ENCODE data around the gene SSBP2. TPM values are rescaled to one million over a fixed set of nuclear protein-coding genes. Genes with fewer than 3 reads are reported as not detected.
A peak's percentile ranks its signal among the peaks of the same experiment; 100 is the strongest.
"Not testable (repeated sequence)": the region's sequence is repeated elsewhere in the genome, so short reads cannot be mapped to it uniquely, and the experiment has no call there.

SSBP2 gene
- polyA plus RNA-seq, 2 donors, result 18.8 to 25.3 TPM

- H3K36me3 ChIP-seq (ENCODE audit: control insufficient read depth in 2 of 2, insufficient read depth in 2 of 2, low read length in 1 of 2), result no peaks in the 10 kb centered on the region
- no peak overlapping the region for H3K27ac ChIP-seq (ENCODE audit: low read depth in 2 of 2, low read length in 1 of 2)
- H3K4me3 ChIP-seq (ENCODE audit: low read depth in 1 of 2, low read length in 2 of 2), result no peak overlapping the region
- no peaks in the 10 kb centered on the region for H3K27me3 ChIP-seq (ENCODE audit: control insufficient read depth in 1 of 2, insufficient read depth in 2 of 2, low read length in 2 of 2)
- H3K9me3 ChIP-seq (ENCODE audit: control insufficient read depth in 2 of 2, insufficient read depth in 1 of 2, low read depth in 1 of 2, low read length in 1 of 2), result no peaks in the 10 kb centered on the region
- H3K4me1 ChIP-seq (ENCODE audit: control insufficient read depth in 2 of 2, insufficient read depth in 2 of 2, low read length in 1 of 2), result no peaks in the 10 kb centered on the region
- WGBS, 2 donors, result 92 to 95% methylated on average over 2 of the region's 2 CpGs
These were observed 52.1 kb downstream of the SSBP2 start for GRCh38 chr5:81698813-81699212.

- no peaks in the 10 kb centered on the region for H3K4me1 ChIP-seq (ENCODE audit: control insufficient read depth in 2 of 2, insufficient read depth in 2 of 2, low read length in 1 of 2)
- H3K36me3 ChIP-seq (ENCODE audit: control insufficient read depth in 2 of 2, insufficient read depth in 2 of 2, low read length in 1 of 2), result no peaks in the 10 kb centered on the region
- no peaks in the 10 kb centered on the region for H3K27me3 ChIP-seq (ENCODE audit: control insufficient read depth in 1 of 2, insufficient read depth in 2 of 2, low read length in 2 of 2)
- no peak overlapping the region for H3K4me3 ChIP-seq (ENCODE audit: low read depth in 1 of 2, low read length in 2 of 2)
- H3K9me3 ChIP-seq (ENCODE audit: control insufficient read depth in 2 of 2, insufficient read depth in 1 of 2, low read depth in 1 of 2, low read length in 1 of 2), result no peaks in the 10 kb centered on the region
- WGBS, 2 donors, result 79% methylated on average over 9 of the region's 9 CpGs
- H3K27ac ChIP-seq (ENCODE audit: low read depth in 2 of 2, low read length in 1 of 2), result no peak overlapping the region
These were observed 54.2 kb downstream of the SSBP2 start for GRCh38 chr5:81696418-81697397.

GRCh38 chr5:81694726-81695125 lies 56.2 kb downstream of the SSBP2 start:
- 73 to 83% methylated on average over 2 of the region's 2 CpGs for WGBS, 2 donors
- Histone ChIP-seq H3K9me3 (ENCODE audit: control insufficient read depth in 2 of 2, insufficient read depth in 1 of 2, low read depth in 1 of 2, low read length in 1 of 2) (no peaks in the 10 kb centered on the region), H3K36me3 (ENCODE audit: control insufficient read depth in 2 of 2, insufficient read depth in 2 of 2, low read length in 1 of 2) (no peaks in the 10 kb centered on the region), H3K4me3 (ENCODE audit: low read depth in 1 of 2, low read length in 2 of 2) (no peak overlapping the region), H3K4me1 (ENCODE audit: control insufficient read depth in 2 of 2, insufficient read depth in 2 of 2, low read length in 1 of 2) (no peaks in the 10 kb centered on the region), H3K27me3 (ENCODE audit: control insufficient read depth in 1 of 2, insufficient read depth in 2 of 2, low read length in 2 of 2) (no peaks in the 10 kb centered on the region), H3K27ac (ENCODE audit: low read depth in 2 of 2, low read length in 1 of 2) (no peak overlapping the region)

- peaks cover 5 to 9% of the 10 kb centered on the region in 2 donors for H3K4me1 ChIP-seq (ENCODE audit: control insufficient read depth in 2 of 2, insufficient read depth in 2 of 2, low read length in 1 of 2)
- peak overlapping the region in 1 of 2 donors; percentile 41 for H3K27ac ChIP-seq (ENCODE audit: low read depth in 2 of 2, low read length in 1 of 2)
- H3K9me3 ChIP-seq (ENCODE audit: control insufficient read depth in 2 of 2, insufficient read depth in 1 of 2, low read depth in 1 of 2, low read length in 1 of 2), result no peaks in the 10 kb centered on the region
- 58 to 80% methylated on average over 5 of the region's 5 CpGs for WGBS, 2 donors
- H3K27me3 ChIP-seq (ENCODE audit: control insufficient read depth in 1 of 2, insufficient read depth in 2 of 2, low read length in 2 of 2), result no peaks in the 10 kb centered on the region
- H3K36me3 ChIP-seq (ENCODE audit: control insufficient read depth in 2 of 2, insufficient read depth in 2 of 2, low read length in 1 of 2), result no peaks in the 10 kb centered on the region
- no peak overlapping the region for H3K4me3 ChIP-seq (ENCODE audit: low read depth in 1 of 2, low read length in 2 of 2)
These were observed 62.7 kb downstream of the SSBP2 start for GRCh38 chr5:81688215-81688614.

- Histone ChIP-seq H3K27ac (ENCODE audit: low read depth in 2 of 2, low read length in 1 of 2) (no peak overlapping the region), H3K4me3 (ENCODE audit: low read depth in 1 of 2, low read length in 2 of 2) (no peak overlapping the region), H3K27me3 (ENCODE audit: control insufficient read depth in 1 of 2, insufficient read depth in 2 of 2, low read length in 2 of 2) (no peaks in the 10 kb centered on the region), H3K9me3 (ENCODE audit: control insufficient read depth in 2 of 2, insufficient read depth in 1 of 2, low read depth in 1 of 2, low read length in 1 of 2) (no peaks in the 10 kb centered on the region), H3K36me3 (ENCODE audit: control insufficient read depth in 2 of 2, insufficient read depth in 2 of 2, low read length in 1 of 2) (no peaks in the 10 kb centered on the region), H3K4me1 (ENCODE audit: control insufficient read depth in 2 of 2, insufficient read depth in 2 of 2, low read length in 1 of 2) (peaks cover 5 to 9% of the 10 kb centered on the region in 2 donors)
- WGBS, 2 donors, result 61 to 67% methylated on average over 1 of the region's 1 CpG
These were observed 63.6 kb downstream of the SSBP2 start for GRCh38 chr5:81687292-81687691.

GRCh38 chr5:81685471-81685870 lies 65.4 kb downstream of the SSBP2 start:
- H3K27ac ChIP-seq (ENCODE audit: low read depth in 2 of 2, low read length in 1 of 2), result no peak overlapping the region
- no peaks in the 10 kb centered on the region for H3K9me3 ChIP-seq (ENCODE audit: control insufficient read depth in 2 of 2, insufficient read depth in 1 of 2, low read depth in 1 of 2, low read length in 1 of 2)
- H3K36me3 ChIP-seq (ENCODE audit: control insufficient read depth in 2 of 2, insufficient read depth in 2 of 2, low read length in 1 of 2), result no peaks in the 10 kb centered on the region
- H3K4me3 ChIP-seq (ENCODE audit: low read depth in 1 of 2, low read length in 2 of 2), result no peak overlapping the region
- no peaks in the 10 kb centered on the region for H3K27me3 ChIP-seq (ENCODE audit: control insufficient read depth in 1 of 2, insufficient read depth in 2 of 2, low read length in 2 of 2)
- 93 to 95% methylated on average over 2 of the region's 2 CpGs for WGBS, 2 donors
- peaks cover 5 to 9% of the 10 kb centered on the region in 2 donors for H3K4me1 ChIP-seq (ENCODE audit: control insufficient read depth in 2 of 2, insufficient read depth in 2 of 2, low read length in 1 of 2)

- Histone ChIP-seq H3K4me1 (ENCODE audit: control insufficient read depth in 2 of 2, insufficient read depth in 2 of 2, low read length in 1 of 2) (no peaks in the 10 kb centered on the region), H3K36me3 (ENCODE audit: control insufficient read depth in 2 of 2, insufficient read depth in 2 of 2, low read length in 1 of 2) (no peaks in the 10 kb centered on the region), H3K27ac (ENCODE audit: low read depth in 2 of 2, low read length in 1 of 2) (no peak overlapping the region), H3K9me3 (ENCODE audit: control insufficient read depth in 2 of 2, insufficient read depth in 1 of 2, low read depth in 1 of 2, low read length in 1 of 2) (no peaks in the 10 kb centered on the region), H3K4me3 (ENCODE audit: low read depth in 1 of 2, low read length in 2 of 2) (no peak overlapping the region), H3K27me3 (ENCODE audit: control insufficient read depth in 1 of 2, insufficient read depth in 2 of 2, low read length in 2 of 2) (no peaks in the 10 kb centered on the region)
- WGBS, 2 donors, result 78 to 98% methylated on average over 1 of the region's 1 CpG
These were observed 71.0 kb downstream of the SSBP2 start for GRCh38 chr5:81679885-81680284.

- H3K27me3 ChIP-seq (ENCODE audit: control insufficient read depth in 1 of 2, insufficient read depth in 2 of 2, low read length in 2 of 2), result no peaks in the 10 kb centered on the region
- no peaks in the 10 kb centered on the region for H3K36me3 ChIP-seq (ENCODE audit: control insufficient read depth in 2 of 2, insufficient read depth in 2 of 2, low read length in 1 of 2)
- no peaks in the 10 kb centered on the region for H3K4me1 ChIP-seq (ENCODE audit: control insufficient read depth in 2 of 2, insufficient read depth in 2 of 2, low read length in 1 of 2)
- H3K27ac ChIP-seq (ENCODE audit: low read depth in 2 of 2, low read length in 1 of 2), result no peak overlapping the region
- no peaks in the 10 kb centered on the region for H3K9me3 ChIP-seq (ENCODE audit: control insufficient read depth in 2 of 2, insufficient read depth in 1 of 2, low read depth in 1 of 2, low read length in 1 of 2)
- no peak overlapping the region for H3K4me3 ChIP-seq (ENCODE audit: low read depth in 1 of 2, low read length in 2 of 2)
- 85 to 88% methylated on average over 3 of the region's 3 CpGs for WGBS, 2 donors
These were observed 75.5 kb downstream of the SSBP2 start for GRCh38 chr5:81675420-81675819.

GRCh38 chr5:81665795-81666194 lies 85.1 kb downstream of the SSBP2 start:
- H3K36me3 ChIP-seq (ENCODE audit: control insufficient read depth in 2 of 2, insufficient read depth in 2 of 2, low read length in 1 of 2), result no peaks in the 10 kb centered on the region
- no peak overlapping the region for H3K4me3 ChIP-seq (ENCODE audit: low read depth in 1 of 2, low read length in 2 of 2)
- no peak overlapping the region for H3K27ac ChIP-seq (ENCODE audit: low read depth in 2 of 2, low read length in 1 of 2)
- H3K27me3 ChIP-seq (ENCODE audit: control insufficient read depth in 1 of 2, insufficient read depth in 2 of 2, low read length in 2 of 2), result no peaks in the 10 kb centered on the region
- H3K9me3 ChIP-seq (ENCODE audit: control insufficient read depth in 2 of 2, insufficient read depth in 1 of 2, low read depth in 1 of 2, low read length in 1 of 2), result no peaks in the 10 kb centered on the region
- peaks cover 0 to 4% of the 10 kb centered on the region in 2 donors for H3K4me1 ChIP-seq (ENCODE audit: control insufficient read depth in 2 of 2, insufficient read depth in 2 of 2, low read length in 1 of 2)
- WGBS, 2 donors, result 90 to 92% methylated on average over 1 of the region's 1 CpG

GRCh38 chr5:81660624-81661023 lies 90.3 kb downstream of the SSBP2 start:
- WGBS, 2 donors, result 97 to 100% methylated on average over 1 of the region's 1 CpG
- not testable (repeated sequence) for H3K9me3 ChIP-seq (ENCODE audit: control insufficient read depth in 2 of 2, insufficient read depth in 1 of 2, low read depth in 1 of 2, low read length in 1 of 2); H3K4me1 ChIP-seq (ENCODE audit: control insufficient read depth in 2 of 2, insufficient read depth in 2 of 2, low read length in 1 of 2); H3K36me3 ChIP-seq (ENCODE audit: control insufficient read depth in 2 of 2, insufficient read depth in 2 of 2, low read length in 1 of 2); H3K27ac ChIP-seq (ENCODE audit: low read depth in 2 of 2, low read length in 1 of 2); H3K4me3 ChIP-seq (ENCODE audit: low read depth in 1 of 2, low read length in 2 of 2); H3K27me3 ChIP-seq (ENCODE audit: control insufficient read depth in 1 of 2, insufficient read depth in 2 of 2, low read length in 2 of 2)
